Smooth muscle cell (in vitro differentiated cells): ENCODE measurements around the gene CDKN2AIP. TPM values are rescaled to one million over a fixed set of nuclear protein-coding genes. Genes with fewer than 3 reads are reported as not detected.

ENCODE experiments used
- DNase-seq: peaks from one replicate; lab custom pipeline; 2025; ENCODE audit not compliant: unreplicated experiment; lab: John Stamatoyannopoulos, UW
- H2AFZ ChIP-seq: fragments of 200-600 bp; sonication (generic); 2 replicates; pipeline ENCODE4 v1.6.0; 2016; ENCODE audit warnings: antibody characterized with exemption, low read depth, mild to moderate bottlenecking
- H3F3A ChIP-seq: fragments of 200-600 bp; sonication (generic); 2 replicates; pipeline ENCODE4 v1.6.0; 2017; ENCODE audit warnings: antibody characterized with exemption, low read depth
- H3K27ac ChIP-seq: fragments of 200-600 bp; sonication (generic); 2 replicates; pipeline ENCODE4 v1.5.1; 2016; ENCODE audit warnings: low read depth, mild to moderate bottlenecking
- H3K27me3 ChIP-seq: fragments of 200-600 bp; sonication (generic); 2 replicates; pipeline ENCODE4 v1.6.1; 2016; ENCODE audit warnings: low read depth, mild to moderate bottlenecking
- H3K36me3 ChIP-seq: fragments of 200-600 bp; sonication (generic); 2 replicates; pipeline ENCODE4 v1.5.1; 2016; ENCODE audit warnings: low read depth
- H3K4me1 ChIP-seq: fragments of 200-600 bp; sonication (generic); 2 replicates; pipeline ENCODE4 v1.5.1; 2016; ENCODE audit warnings: low read depth
- H3K4me2 ChIP-seq: fragments of 200-600 bp; sonication (generic); 2 replicates; pipeline ENCODE4 v1.6.0; 2016; ENCODE audit warnings: mild to moderate bottlenecking
- H3K4me3 ChIP-seq: fragments of 200-600 bp; sonication (generic); 2 replicates; pipeline ENCODE4 v1.5.1; 2016; ENCODE audit warnings: mild to moderate bottlenecking
- H3K79me2 ChIP-seq: fragments of 200-600 bp; sonication (generic); 2 replicates; pipeline ENCODE4 v1.6.0; 2016; ENCODE audit warnings: low read depth, mild to moderate bottlenecking
- H3K9ac ChIP-seq: fragments of 200-600 bp; sonication (generic); 2 replicates; pipeline ENCODE4 v1.6.0; 2016; ENCODE audit warnings: low read depth
- H3K9me3 ChIP-seq: fragments of 200-600 bp; sonication (generic); replicated peaks from 2 replicates; pipeline ENCODE4 v1.5.1; 2016; ENCODE audit warnings: low read depth
- H4K20me1 ChIP-seq: fragments of 200-600 bp; sonication (generic); 2 replicates; pipeline ENCODE4 v1.6.0; 2016; ENCODE audit warnings: low read depth
- CTCF ChIP-seq: fragments of 200-600 bp; sonication (generic); IDR thresholded peaks from 2 replicates; pipeline ENCODE4 v1.5.1; 2017; ENCODE audit warnings: borderline replicate concordance, mild to moderate bottlenecking, antibody characterized with exemption; ENCODE audit not compliant: insufficient read depth, poor library complexity, severe bottlenecking
- WGBS: methylation state at CpG from one replicate; pipeline ENCODE4 v1.1.7; 2016; ENCODE audit warnings: low lambda C conversion rate; 5-methylcytosine and 5-hydroxymethylcytosine counted together
- polyA plus RNA-seq: library from polyadenylated mRNA; unstranded; fragments of >200 nt; fragmentation: Nextera tagmentation; extraction: Ambion mirVana; gene quantifications from 2 replicates; pipeline ENCODE4 v1.2.1, GENCODE V29; 2016
- total RNA-seq: library from RNA; depleted of rRNA; stranded (reverse); fragments of >200 nt; gene quantifications from 2 replicates; pipeline ENCODE4 v1.2.3, GENCODE V29; 2014

The CDKN2AIP gene
- total and polyA plus RNA-seq, 2 experiments from 2014 or later: 13.0 to 27.2 TPM

DNA sequence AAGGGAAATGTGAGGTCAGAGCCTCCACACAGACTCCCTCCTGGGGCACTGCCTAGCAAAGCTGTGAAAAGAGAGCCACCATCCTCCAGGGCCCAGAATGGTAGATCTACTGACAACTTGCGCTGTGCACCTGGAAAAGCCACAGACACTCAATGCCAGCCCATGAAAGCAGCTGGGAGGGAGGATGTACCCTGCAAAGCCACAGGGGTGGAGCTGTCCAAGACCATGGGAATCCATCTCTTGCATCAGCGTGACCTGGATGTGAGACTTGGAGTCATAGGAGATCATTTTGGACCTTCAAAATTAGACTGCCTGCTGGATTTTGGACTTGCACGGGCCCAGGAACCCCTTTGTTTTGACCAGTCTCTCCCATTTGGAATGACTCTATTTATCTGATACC is 22.8 kb downstream of the CDKN2AIP start:
- Histone ChIP-seq H3K79me2 (no peaks in the 10 kb centered on the region), H3K9ac (no peak overlapping the region), H3K27ac (no peak overlapping the region), H2AFZ (no peak overlapping the region), H4K20me1 (no peaks in the 10 kb centered on the region), H3K4me1 (no peaks in the 10 kb centered on the region), H3K4me3 (no peak overlapping the region), H3F3A (no peaks in the 10 kb centered on the region), H3K36me3 (no peaks in the 10 kb centered on the region), H3K9me3 (no peaks in the 10 kb centered on the region), H3K27me3 (no peaks in the 10 kb centered on the region), H3K4me2 (no peak overlapping the region)
- TF ChIP-seq CTCF: no peak
- whole genome bisulfite sequencing: 97% methylated on average over 3 of the region's 3 CpGs
- DNase-seq: no peak

GRCh38 chr4:183468210-183469095 is 24.0 kb downstream of the CDKN2AIP start:
- Histone ChIP-seq H3K4me3 (no peak overlapping the region), H3K4me2 (peak overlapping the region; percentile 12), H3K27ac (peak overlapping the region; percentile 75), H2AFZ (no peak overlapping the region), H3K9ac (no peak overlapping the region), H3K36me3 (no peaks in the 10 kb centered on the region), H3K27me3 (no peaks in the 10 kb centered on the region), H3K79me2 (no peaks in the 10 kb centered on the region), H3K9me3 (no peaks in the 10 kb centered on the region), H4K20me1 (no peaks in the 10 kb centered on the region), H3F3A (no peaks in the 10 kb centered on the region), H3K4me1 (no peaks in the 10 kb centered on the region)
- 66% methylated on average over 7 of the region's 7 CpGs for WGBS
- no peak for TF ChIP-seq CTCF
- no peak for DNase-seq

DNA sequence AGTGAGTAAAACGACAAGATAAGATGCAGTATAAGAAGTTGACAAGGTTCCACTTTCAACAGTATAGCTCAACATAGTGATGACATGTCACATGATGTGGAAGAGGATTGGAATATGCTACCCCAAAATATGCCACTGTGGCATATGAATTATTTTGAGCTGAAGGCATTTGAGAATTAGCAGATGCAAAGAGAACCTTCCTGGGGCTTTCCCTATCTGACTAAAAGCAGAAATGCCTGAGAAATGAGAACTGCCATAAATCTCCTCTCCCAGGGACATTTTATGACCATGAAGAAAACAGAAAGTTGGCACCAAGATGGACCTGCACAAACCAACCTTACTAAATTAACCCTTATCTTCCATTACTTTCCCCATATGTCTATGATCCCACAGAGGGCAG is 24.8 kb downstream of the CDKN2AIP start:
- no peak for TF ChIP-seq CTCF
- WGBS: 90% methylated on average over 1 of the region's 1 CpG
- peak overlapping the region; percentile 75 for H3K27ac ChIP-seq

More for the DNA sequence above, 24.8 kb downstream of the CDKN2AIP start:
- Histone ChIP-seq H4K20me1 (no peaks in the 10 kb centered on the region), H3K9ac (peak overlapping the region; percentile 17), H3K27me3 (no peaks in the 10 kb centered on the region), H3K4me2 (no peak overlapping the region), H2AFZ (no peak overlapping the region), H3K9me3 (no peaks in the 10 kb centered on the region), H3K36me3 (no peaks in the 10 kb centered on the region), H3K79me2 (no peaks in the 10 kb centered on the region), H3K4me3 (no peak overlapping the region), H3F3A (no peaks in the 10 kb centered on the region), H3K4me1 (no peaks in the 10 kb centered on the region)
- no peak for DNase-seq
